Adrenal gland (tissue), 5 donors: ENCODE results near the gene TMC1.

ENCODE experiments used
- POLR2A ChIP-seq, 2 donors: fragments of 450-650 bp; IDR thresholded peaks; one replicate each; pipeline ENCODE4 v1.6.1; 2017; ENCODE audit warnings: antibody characterized with exemption in 2 of 2, mild to moderate bottlenecking in 2 of 2, moderate library complexity in 1 of 2
- TF ChIP-seq, protein P1 (sequence below), 6 experiments: fragments of 450-650 bp in 4 of 6; fragments of 200-600 bp in 2 of 6; sonication (generic) in 1 of 6; IDR thresholded peaks; 1 replicate in 5 of 6; 2 replicates in 1 of 6; pipeline versions ENCODE4 v1.5.1 to v1.8.0; 2016 to 2021; ENCODE audit warnings: antibody characterized with exemption in 6 of 6, mild to moderate bottlenecking in 2 of 6, moderate library complexity in 1 of 6
- donor health status: DM: no; HTN: no; CAD: no.

DNA sequence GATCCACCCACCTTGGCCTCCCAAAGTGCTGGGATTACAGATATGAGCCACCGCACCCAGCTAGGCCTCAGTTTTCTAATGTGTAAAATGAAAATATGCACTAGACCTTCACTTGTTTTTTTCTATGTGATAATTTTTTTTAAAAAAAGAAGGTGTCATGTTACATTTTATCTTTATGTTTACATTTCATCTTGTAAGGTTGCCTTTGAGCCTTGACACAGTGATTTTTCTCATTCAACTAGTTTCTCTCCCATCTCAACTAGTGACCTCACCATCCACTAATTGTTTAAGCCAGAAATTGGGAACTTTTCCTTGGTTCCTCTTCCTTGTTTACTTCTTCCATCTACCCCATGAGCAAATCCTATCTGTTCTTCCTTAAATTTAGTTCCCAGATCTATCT is 21.5 kb downstream of the TMC1 start:
- TF ChIP-seq, protein P1, sequence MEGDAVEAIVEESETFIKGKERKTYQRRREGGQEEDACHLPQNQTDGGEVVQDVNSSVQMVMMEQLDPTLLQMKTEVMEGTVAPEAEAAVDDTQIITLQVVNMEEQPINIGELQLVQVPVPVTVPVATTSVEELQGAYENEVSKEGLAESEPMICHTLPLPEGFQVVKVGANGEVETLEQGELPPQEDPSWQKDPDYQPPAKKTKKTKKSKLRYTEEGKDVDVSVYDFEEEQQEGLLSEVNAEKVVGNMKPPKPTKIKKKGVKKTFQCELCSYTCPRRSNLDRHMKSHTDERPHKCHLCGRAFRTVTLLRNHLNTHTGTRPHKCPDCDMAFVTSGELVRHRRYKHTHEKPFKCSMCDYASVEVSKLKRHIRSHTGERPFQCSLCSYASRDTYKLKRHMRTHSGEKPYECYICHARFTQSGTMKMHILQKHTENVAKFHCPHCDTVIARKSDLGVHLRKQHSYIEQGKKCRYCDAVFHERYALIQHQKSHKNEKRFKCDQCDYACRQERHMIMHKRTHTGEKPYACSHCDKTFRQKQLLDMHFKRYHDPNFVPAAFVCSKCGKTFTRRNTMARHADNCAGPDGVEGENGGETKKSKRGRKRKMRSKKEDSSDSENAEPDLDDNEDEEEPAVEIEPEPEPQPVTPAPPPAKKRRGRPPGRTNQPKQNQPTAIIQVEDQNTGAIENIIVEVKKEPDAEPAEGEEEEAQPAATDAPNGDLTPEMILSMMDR (IDR thresholded peaks at IDR 0.05), result no peak
- TF ChIP-seq POLR2A (IDR thresholded peaks at IDR 0.05), result no peak
